WTC11 (cell line): ENCODE data around the gene SLC7A7. TPM values are rescaled to one million over a fixed set of nuclear protein-coding genes. Genes with fewer than 3 reads are reported as not detected.

Experiments
- ATAC-seq: fragments of 200-7000 bp; cut with Tn5 transposase; 2 replicates; pipeline ENCODE4 v1.10.0; 2021; ENCODE audit warnings: mild to moderate bottlenecking, moderate library complexity
- CTCF ChIA-PET: fragments of 300-600 bp; sonication (Branson Sonifier 250); formaldehyde crosslinking; loops from one replicate; lab custom pipeline; 2021; ENCODE audit warnings: antibody characterized with exemption; lab: Charles Lee
- POLR2A ChIA-PET: fragments of 350-600 bp; sonication (Branson Sonifier 250); formaldehyde crosslinking; loops from one replicate; lab custom pipeline; 2021; ENCODE audit warnings: antibody characterized with exemption; lab: Charles Lee
- DNase-seq: peaks from one replicate; pipeline ENCODE4 v3.0.0; 2021; ENCODE audit warnings: low spot score
- H3K27ac Mint-ChIP-seq: 2 replicates; pipeline ENCODE4 v1.8.0; 2021; ENCODE audit warnings: mixed read lengths
- H3K27me3 Mint-ChIP-seq: 2 replicates; pipeline ENCODE4 v1.8.0; 2021; ENCODE audit warnings: low read depth, mild to moderate bottlenecking, moderate library complexity, mixed read lengths
- H3K36me3 Mint-ChIP-seq: 2 replicates; pipeline ENCODE4 v1.8.0; 2021; ENCODE audit warnings: mixed read lengths
- H3K4me1 Mint-ChIP-seq: 2 replicates; pipeline ENCODE4 v1.8.0; 2022; ENCODE audit warnings: mixed read lengths
- H3K4me3 Mint-ChIP-seq: 2 replicates; pipeline ENCODE4 v1.8.0; 2021; ENCODE audit warnings: mild to moderate bottlenecking, moderate library complexity, mixed read lengths
- H3K9me3 Mint-ChIP-seq: 2 replicates; pipeline ENCODE4 v1.8.0; 2021; ENCODE audit warnings: mixed read lengths
- CREB1 ChIP-seq: sonication (generic); formaldehyde crosslinking; IDR thresholded peaks from 2 replicates; pipeline ENCODE4 v1.8.0; 2023; ENCODE audit warnings: mild to moderate bottlenecking, missing genetic modification reagents
- ELF4 ChIP-seq: sonication (generic); formaldehyde crosslinking; IDR thresholded peaks from 2 replicates; pipeline ENCODE4 v1.8.1; 2022; ENCODE audit warnings: low read depth, mild to moderate bottlenecking, moderate library complexity, missing genetic modification reagents
- ESRRA ChIP-seq: sonication (generic); formaldehyde crosslinking; IDR thresholded peaks from 2 replicates; pipeline ENCODE4 v1.8.1; 2022; ENCODE audit warnings: mild to moderate bottlenecking, missing genetic modification reagents, borderline replicate concordance
- FOXK1 ChIP-seq: sonication (generic); formaldehyde crosslinking; IDR thresholded peaks from 2 replicates; pipeline ENCODE4 v1.8.0; 2022; ENCODE audit warnings: mild to moderate bottlenecking, moderate library complexity, missing genetic modification reagents
- GABPB1 ChIP-seq: sonication (generic); formaldehyde crosslinking; IDR thresholded peaks from 2 replicates; pipeline ENCODE4 v1.8.1; 2023; ENCODE audit warnings: mild to moderate bottlenecking, missing genetic modification reagents
- GTF2I ChIP-seq: fragments of 250-450 bp; sonication (Bioruptor Pico); conservative IDR thresholded peaks from 2 replicates; pipeline ENCODE4 v1.4.0; 2021; ENCODE audit warnings: mild to moderate bottlenecking
- HMGA2 ChIP-seq: fragments of 250-450 bp; sonication (Bioruptor Pico); IDR thresholded peaks from 2 replicates; pipeline ENCODE4 v1.4.0; 2021; ENCODE audit warnings: mild to moderate bottlenecking, moderate library complexity
- MXD4 ChIP-seq: fragments of 250-450 bp; sonication (Bioruptor Pico); IDR thresholded peaks from 2 replicates; pipeline ENCODE4 v1.8.0; 2021; ENCODE audit warnings: mild to moderate bottlenecking, moderate library complexity, borderline replicate concordance
- NFE2L1 ChIP-seq: sonication (generic); formaldehyde crosslinking; IDR thresholded peaks from 2 replicates; pipeline ENCODE4 v1.8.1; 2023; ENCODE audit warnings: missing genetic modification reagents
- RELA ChIP-seq: sonication (generic); formaldehyde crosslinking; IDR thresholded peaks from 2 replicates; pipeline ENCODE4 v1.8.1; 2022; ENCODE audit warnings: missing genetic modification reagents, mild to moderate bottlenecking, borderline replicate concordance
- RORB ChIP-seq: fragments of 250-450 bp; sonication (Bioruptor Pico); IDR thresholded peaks from 2 replicates; pipeline ENCODE4 v1.9.0; 2021; ENCODE audit warnings: mild to moderate bottlenecking
- SMAD3 ChIP-seq: sonication (generic); formaldehyde crosslinking; IDR thresholded peaks from 2 replicates; pipeline ENCODE4 v1.8.0; 2022; ENCODE audit warnings: missing genetic modification reagents, mild to moderate bottlenecking, borderline replicate concordance
- SOX15 ChIP-seq: fragments of 250-450 bp; sonication (Bioruptor Pico); IDR thresholded peaks from 2 replicates; pipeline ENCODE4 v1.9.0; 2021; ENCODE audit warnings: mild to moderate bottlenecking
- SP1 ChIP-seq: sonication (generic); formaldehyde crosslinking; conservative IDR thresholded peaks from 2 replicates; pipeline ENCODE4 v1.8.1; 2022; ENCODE audit warnings: missing genetic modification reagents
- TCF7 ChIP-seq: sonication (generic); formaldehyde crosslinking; IDR thresholded peaks from 2 replicates; pipeline ENCODE4 v1.8.0; 2022; ENCODE audit warnings: mild to moderate bottlenecking, low read depth, missing genetic modification reagents, moderate library complexity
- total RNA-seq: library from RNA; stranded (reverse); gene quantifications from 3 replicates; pipeline ENCODE4 v1.2.3, GENCODE V29; 2021
- TF ChIP-seq, protein P1 (sequence below): fragments of 250-450 bp; sonication (Bioruptor Pico); conservative IDR thresholded peaks from 2 replicates; pipeline ENCODE4 v1.9.0; 2021; ENCODE audit warnings: mild to moderate bottlenecking
- TF ChIP-seq, protein P2 (sequence below): sonication (generic); formaldehyde crosslinking; IDR thresholded peaks from 2 replicates; pipeline ENCODE4 v1.8.0; 2022; ENCODE audit warnings: missing genetic modification reagents
- TF ChIP-seq, protein P3 (sequence below): sonication (generic); formaldehyde crosslinking; IDR thresholded peaks from 2 replicates; pipeline ENCODE4 v1.8.0; 2022; ENCODE audit warnings: mild to moderate bottlenecking, missing genetic modification reagents
- TF ChIP-seq, protein P4 (sequence below): fragments of 250-450 bp; sonication (Bioruptor Pico); IDR thresholded peaks from 2 replicates; pipeline ENCODE4 v1.9.0; 2021; ENCODE audit warnings: moderate library complexity, mild to moderate bottlenecking, inconsistent platforms, borderline replicate concordance

SLC7A7 gene
- total RNA-seq, 1 experiment from 2014 or later: 4.3 TPM

DNA sequence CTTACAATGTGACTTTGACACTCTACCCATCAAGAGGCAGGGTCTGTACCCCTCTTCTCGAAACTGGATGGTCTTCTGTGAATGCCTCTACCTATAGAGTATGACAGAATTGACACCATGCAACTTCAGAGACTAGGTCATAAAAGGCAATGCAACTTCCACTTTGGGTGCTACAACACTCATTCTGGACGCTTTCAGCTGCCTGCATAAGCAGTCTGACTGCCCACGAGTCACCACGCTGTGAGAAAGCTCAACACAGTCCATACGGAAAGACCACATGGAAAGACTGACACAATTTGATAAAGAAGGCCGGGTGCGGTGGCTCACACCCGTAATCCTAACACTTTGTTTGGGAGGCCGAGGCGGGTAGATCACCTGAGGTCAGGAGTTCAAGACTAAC, 14.9 kb downstream of the SLC7A7 start (continued):
- TF ChIP-seq, protein P1, sequence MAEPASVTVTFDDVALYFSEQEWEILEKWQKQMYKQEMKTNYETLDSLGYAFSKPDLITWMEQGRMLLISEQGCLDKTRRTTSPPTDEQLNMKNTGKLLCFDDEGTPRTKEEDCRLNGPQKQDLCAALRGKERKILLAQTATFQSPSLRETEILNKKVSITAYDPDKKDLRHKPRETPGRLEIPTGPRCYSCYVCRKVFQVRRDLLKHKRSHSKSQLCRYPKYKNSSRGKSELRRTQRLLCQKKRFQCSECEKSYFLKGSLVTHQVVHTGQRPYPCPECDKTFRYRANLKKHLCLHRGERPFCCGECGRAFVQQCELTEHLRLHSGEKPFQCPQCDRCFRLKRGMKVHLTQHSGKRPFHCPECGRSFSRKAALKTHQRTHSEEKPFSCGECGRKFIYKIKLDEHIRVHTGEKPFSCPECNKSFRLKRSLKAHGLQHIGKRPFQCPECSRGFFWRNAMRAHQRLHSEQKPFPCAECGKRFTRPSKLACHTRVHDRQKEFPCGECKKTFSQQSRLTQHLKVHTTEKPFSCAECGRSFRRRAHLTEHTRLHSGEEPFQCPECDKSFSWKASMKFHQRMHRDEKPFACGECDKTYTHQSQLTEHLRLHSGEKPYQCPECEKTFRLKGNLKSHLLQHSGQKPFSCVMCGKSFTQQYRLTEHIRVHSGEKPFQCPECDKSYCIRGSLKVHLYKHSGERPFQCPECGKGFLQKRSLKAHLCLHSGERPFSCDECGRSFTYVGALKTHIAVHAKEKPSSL (CRISPR knock-in tag): no peak
- TF ChIP-seq MXD4 (CRISPR knock-in tag): no peak
- no peak for TF ChIP-seq FOXK1 (CRISPR knock-in tag)
- TF ChIP-seq SOX15 (CRISPR knock-in tag): no peak

DNA sequence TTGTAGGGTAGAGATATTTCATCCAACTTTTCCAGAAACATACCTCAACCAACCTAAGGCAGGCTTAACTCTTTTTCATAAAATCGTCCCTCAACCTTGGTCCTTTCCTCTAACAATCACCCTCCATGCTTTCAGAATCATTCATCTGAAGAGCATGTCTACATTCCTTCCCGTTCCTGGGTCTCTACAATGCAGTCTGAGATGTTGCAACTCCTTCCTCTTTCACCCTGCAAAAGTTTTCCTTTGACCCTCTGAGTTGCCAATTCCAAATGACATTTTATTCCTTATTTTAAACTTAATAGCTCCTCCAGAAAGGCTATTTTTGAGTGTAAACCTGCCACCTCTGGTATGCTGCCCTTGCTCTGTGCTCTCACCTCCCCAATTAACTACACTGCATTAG, 16.7 kb downstream of the SLC7A7 start:
- Mint-ChIP-seq H3K9me3 (peaks cover 4% of the 10 kb centered on the region), H3K36me3 (peaks cover 4% of the 10 kb centered on the region; the same call in 1 of the 2 replicates), H3K27me3 (no peaks in the 10 kb centered on the region; the same call in 1 of the 2 replicates), H3K4me3 (no peak overlapping the region), H3K4me1 (peaks cover 16% of the 10 kb centered on the region), H3K27ac (no peak overlapping the region)
- TF ChIP-seq RORB (CRISPR knock-in tag): no peak
- TF ChIP-seq CREB1 (CRISPR knock-in tag): no peak
- TF ChIP-seq SP1 (CRISPR knock-in tag): no peak
- TF ChIP-seq, protein P2, sequence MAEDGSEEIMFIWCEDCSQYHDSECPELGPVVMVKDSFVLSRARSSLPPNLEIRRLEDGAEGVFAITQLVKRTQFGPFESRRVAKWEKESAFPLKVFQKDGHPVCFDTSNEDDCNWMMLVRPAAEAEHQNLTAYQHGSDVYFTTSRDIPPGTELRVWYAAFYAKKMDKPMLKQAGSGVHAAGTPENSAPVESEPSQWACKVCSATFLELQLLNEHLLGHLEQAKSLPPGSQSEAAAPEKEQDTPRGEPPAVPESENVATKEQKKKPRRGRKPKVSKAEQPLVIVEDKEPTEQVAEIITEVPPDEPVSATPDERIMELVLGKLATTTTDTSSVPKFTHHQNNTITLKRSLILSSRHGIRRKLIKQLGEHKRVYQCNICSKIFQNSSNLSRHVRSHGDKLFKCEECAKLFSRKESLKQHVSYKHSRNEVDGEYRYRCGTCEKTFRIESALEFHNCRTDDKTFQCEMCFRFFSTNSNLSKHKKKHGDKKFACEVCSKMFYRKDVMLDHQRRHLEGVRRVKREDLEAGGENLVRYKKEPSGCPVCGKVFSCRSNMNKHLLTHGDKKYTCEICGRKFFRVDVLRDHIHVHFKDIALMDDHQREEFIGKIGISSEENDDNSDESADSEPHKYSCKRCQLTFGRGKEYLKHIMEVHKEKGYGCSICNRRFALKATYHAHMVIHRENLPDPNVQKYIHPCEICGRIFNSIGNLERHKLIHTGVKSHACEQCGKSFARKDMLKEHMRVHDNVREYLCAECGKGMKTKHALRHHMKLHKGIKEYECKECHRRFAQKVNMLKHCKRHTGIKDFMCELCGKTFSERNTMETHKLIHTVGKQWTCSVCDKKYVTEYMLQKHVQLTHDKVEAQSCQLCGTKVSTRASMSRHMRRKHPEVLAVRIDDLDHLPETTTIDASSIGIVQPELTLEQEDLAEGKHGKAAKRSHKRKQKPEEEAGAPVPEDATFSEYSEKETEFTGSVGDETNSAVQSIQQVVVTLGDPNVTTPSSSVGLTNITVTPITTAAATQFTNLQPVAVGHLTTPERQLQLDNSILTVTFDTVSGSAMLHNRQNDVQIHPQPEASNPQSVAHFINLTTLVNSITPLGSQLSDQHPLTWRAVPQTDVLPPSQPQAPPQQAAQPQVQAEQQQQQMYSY (CRISPR knock-in tag): no peak
- TF ChIP-seq GABPB1 (CRISPR knock-in tag): no peak
- TF ChIP-seq, protein P3, sequence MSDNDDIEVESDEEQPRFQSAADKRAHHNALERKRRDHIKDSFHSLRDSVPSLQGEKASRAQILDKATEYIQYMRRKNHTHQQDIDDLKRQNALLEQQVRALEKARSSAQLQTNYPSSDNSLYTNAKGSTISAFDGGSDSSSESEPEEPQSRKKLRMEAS (CRISPR knock-in tag): no peak
- TF ChIP-seq RELA: no peak
- TF ChIP-seq ELF4 (CRISPR knock-in tag): no peak
- TF ChIP-seq ESRRA (CRISPR knock-in tag): no peak
- TF ChIP-seq HMGA2: no peak
- TF ChIP-seq, protein P4, sequence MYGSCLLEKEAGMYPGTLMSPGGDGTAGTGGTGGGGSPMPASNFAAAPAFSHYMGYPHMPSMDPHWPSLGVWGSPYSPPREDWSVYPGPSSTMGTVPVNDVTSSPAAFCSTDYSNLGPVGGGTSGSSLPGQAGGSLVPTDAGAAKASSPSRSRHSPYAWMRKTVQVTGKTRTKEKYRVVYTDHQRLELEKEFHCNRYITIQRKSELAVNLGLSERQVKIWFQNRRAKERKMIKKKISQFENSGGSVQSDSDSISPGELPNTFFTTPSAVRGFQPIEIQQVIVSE (CRISPR knock-in tag): no peak
- no peak for TF ChIP-seq SMAD3 (CRISPR knock-in tag)
- TF ChIP-seq NFE2L1 (CRISPR knock-in tag): no peak
- no peak for TF ChIP-seq TCF7
- TF ChIP-seq GTF2I (CRISPR knock-in tag): no peak
- ChIA-PET CTCF (no interaction called here), POLR2A (no interaction called here)
- no peak for DNase-seq
- ATAC-seq: no peak
